Measurements from ENCODE around the gene CCM2L.

Gene CCM2L

DNA sequence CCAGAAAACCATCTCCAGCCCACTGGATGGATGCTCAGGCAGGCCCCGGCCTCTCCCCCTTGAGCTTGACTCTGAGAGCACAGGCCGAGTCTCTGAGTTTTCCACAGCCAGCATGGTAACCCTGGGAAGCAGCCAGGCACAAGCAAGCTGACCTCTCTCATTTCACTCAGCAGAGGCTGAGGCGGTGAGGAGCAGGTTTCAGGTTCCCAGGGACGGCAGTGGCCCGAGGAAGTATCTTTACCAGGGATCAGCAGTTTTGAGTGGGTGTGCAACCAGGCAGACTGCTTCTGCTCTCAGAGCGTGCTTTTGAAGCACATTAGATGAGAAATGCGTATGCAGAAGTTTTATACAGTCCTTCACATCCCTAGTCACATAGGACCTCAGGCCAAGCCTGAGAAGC, 54.4 kb downstream of the CCM2L start:
- H3K9ac ChIP-seq (ENCODE audit: insufficient read length), result no peak overlapping the region
- no peaks in the 10 kb centered on the region for H3K9me3 ChIP-seq (ENCODE audit: low read depth, low read length)
- no peak for DNase-seq (ENCODE audit: low read depth, low spot score)
- H3K4me3 ChIP-seq, result no peak overlapping the region
- H3K36me3 ChIP-seq (ENCODE audit: insufficient read depth, low read length), result no peaks in the 10 kb centered on the region
- H3K27ac ChIP-seq, result no peak overlapping the region
- no peak for TF ChIP-seq POLR2AphosphoS5 (IDR thresholded peaks at IDR 0.05; ENCODE audit: borderline replicate concordance, low read depth, low read length)
- TF ChIP-seq EZH2 (IDR thresholded peaks at IDR 0.05), result no peak
- no peak for TF ChIP-seq FOXP2 (optimal IDR thresholded peaks at IDR 0.05; ENCODE audit: control extremely low read depth, extremely low read length, insufficient read depth)

DNA sequence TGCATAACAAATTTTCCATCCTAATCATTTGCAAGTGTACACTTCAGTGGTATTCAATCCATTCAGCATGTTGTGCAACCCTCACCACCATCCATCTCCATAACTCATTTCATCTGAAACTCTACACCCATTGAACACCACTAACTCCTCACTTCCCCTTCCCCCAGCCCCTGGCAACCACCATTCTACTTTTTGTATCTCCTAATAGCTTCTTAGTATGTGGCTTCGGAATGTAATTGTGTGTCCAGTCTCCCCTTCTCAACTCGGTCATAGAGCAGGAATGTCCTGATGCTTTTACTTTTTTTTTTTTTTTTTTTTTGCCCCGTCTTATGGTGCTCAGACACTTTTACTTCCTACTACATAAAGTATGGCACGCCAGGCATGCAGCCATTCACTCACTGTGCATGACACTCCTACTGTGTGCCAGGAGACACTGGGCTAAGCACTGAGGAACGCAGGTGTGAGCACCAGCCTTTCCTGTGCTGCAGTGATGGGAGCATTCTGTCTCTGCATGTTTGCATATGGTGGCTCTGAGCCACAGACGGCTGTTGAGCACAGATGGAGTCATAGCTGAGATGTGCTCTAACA, 57.1 kb downstream of the CCM2L start:
- Histone ChIP-seq H3K4me3 (no peak overlapping the region), H3K9me3 (ENCODE audit: low read depth, low read length) (no peaks in the 10 kb centered on the region), H3K9ac (ENCODE audit: insufficient read length) (no peak overlapping the region), H3K36me3 (ENCODE audit: insufficient read depth, low read length) (no peaks in the 10 kb centered on the region), H3K27ac (no peak overlapping the region)
- no peak for TF ChIP-seq POLR2AphosphoS5 (IDR thresholded peaks at IDR 0.05; ENCODE audit: borderline replicate concordance, low read depth, low read length)
- TF ChIP-seq FOXP2 (optimal IDR thresholded peaks at IDR 0.05; ENCODE audit: control extremely low read depth, extremely low read length, insufficient read depth), result no peak
- TF ChIP-seq EZH2 (IDR thresholded peaks at IDR 0.05), result no peak
- DNase-seq (ENCODE audit: low read depth, low spot score), result no peak

DNA sequence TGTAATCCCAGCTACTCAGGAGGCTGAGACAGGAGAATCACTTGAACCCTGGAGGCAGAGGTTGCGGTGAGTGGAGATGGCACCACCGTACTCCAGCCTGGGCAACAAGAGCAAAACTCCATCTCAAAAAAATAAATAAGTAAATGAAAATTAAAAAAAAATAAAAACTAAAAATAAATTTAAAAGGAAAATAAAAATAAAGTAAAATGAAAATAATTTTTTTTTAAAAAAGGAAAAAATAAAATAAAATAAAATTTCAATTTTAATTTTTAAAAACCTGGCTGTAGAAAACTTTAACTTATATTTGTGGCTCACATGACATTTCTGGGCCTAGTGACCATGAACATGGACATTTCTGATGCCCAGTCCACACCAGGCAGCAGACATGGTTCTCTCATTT, 57.9 kb downstream of the CCM2L start:
- Histone ChIP-seq H3K9ac (ENCODE audit: insufficient read length) (no peak overlapping the region), H3K27ac (no peak overlapping the region), H3K36me3 (ENCODE audit: insufficient read depth, low read length) (no peaks in the 10 kb centered on the region), H3K4me3 (no peak overlapping the region), H3K9me3 (ENCODE audit: low read depth, low read length) (no peaks in the 10 kb centered on the region)
- no peak for DNase-seq (ENCODE audit: low read depth, low spot score)
- TF ChIP-seq POLR2AphosphoS5 (IDR thresholded peaks at IDR 0.05; ENCODE audit: borderline replicate concordance, low read depth, low read length) (no peak), EZH2 (IDR thresholded peaks at IDR 0.05) (no peak), FOXP2 (optimal IDR thresholded peaks at IDR 0.05; ENCODE audit: control extremely low read depth, extremely low read length, insufficient read depth) (no peak)

DNA sequence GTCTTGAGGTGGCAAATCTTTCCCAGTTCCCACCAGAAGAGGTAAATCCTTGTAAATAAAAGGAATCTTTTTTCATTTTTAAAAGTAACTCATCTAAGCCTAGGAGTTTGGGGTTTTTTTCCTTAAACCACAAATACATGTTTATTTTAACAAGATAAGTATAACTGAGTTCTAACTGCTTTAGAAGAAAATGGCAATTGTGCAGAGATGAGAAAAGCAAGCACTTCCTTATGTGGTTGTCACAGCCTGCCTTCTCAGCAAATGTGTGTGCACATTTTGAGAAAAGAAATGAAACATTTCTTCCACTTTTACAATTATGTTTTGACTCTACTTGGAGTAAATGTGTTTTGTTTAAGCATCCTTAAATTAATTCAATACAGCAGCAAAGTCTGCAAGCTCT, 59.5 kb downstream of the CCM2L start:
- Histone ChIP-seq H3K27ac (no peak overlapping the region), H3K9me3 (ENCODE audit: low read depth, low read length) (no peaks in the 10 kb centered on the region), H3K9ac (ENCODE audit: insufficient read length) (no peak overlapping the region), H3K36me3 (ENCODE audit: insufficient read depth, low read length) (no peaks in the 10 kb centered on the region), H3K4me3 (no peak overlapping the region)
- DNase-seq (ENCODE audit: low read depth, low spot score), result no peak
- TF ChIP-seq FOXP2 (optimal IDR thresholded peaks at IDR 0.05; ENCODE audit: control extremely low read depth, extremely low read length, insufficient read depth) (no peak), EZH2 (IDR thresholded peaks at IDR 0.05) (no peak), POLR2AphosphoS5 (IDR thresholded peaks at IDR 0.05; ENCODE audit: borderline replicate concordance, low read depth, low read length) (no peak)

DNA sequence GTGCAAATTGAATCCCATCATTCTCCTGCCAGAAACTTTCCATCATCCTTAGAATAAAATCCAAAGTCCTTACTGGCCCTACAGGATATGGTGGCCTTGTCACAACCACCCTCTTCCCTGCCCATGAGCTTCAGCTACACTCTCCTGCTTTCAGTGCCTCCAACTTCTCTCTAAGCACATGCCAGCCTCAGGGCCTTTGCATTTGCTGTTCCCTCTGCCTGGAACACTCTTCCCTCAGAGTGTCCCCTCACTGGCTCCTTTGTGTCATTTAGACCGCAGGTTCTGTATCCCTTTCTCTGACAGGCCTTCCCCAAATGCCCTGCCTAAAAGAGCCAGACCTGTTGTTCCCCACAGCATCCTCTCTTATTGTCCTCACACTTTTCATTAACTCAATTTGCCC, 60.0 kb downstream of the CCM2L start:
- no peak for DNase-seq (ENCODE audit: low read depth, low spot score)
- H3K9ac ChIP-seq (ENCODE audit: insufficient read length), result no peak overlapping the region
- H3K9me3 ChIP-seq (ENCODE audit: low read depth, low read length), result no peaks in the 10 kb centered on the region
- TF ChIP-seq EZH2 (IDR thresholded peaks at IDR 0.05) (no peak), FOXP2 (optimal IDR thresholded peaks at IDR 0.05; ENCODE audit: control extremely low read depth, extremely low read length, insufficient read depth) (no peak), POLR2AphosphoS5 (IDR thresholded peaks at IDR 0.05; ENCODE audit: borderline replicate concordance, low read depth, low read length) (no peak)
- no peak overlapping the region for H3K27ac ChIP-seq
- H3K4me3 ChIP-seq, result no peak overlapping the region
- H3K36me3 ChIP-seq (ENCODE audit: insufficient read depth, low read length), result no peaks in the 10 kb centered on the region

DNA sequence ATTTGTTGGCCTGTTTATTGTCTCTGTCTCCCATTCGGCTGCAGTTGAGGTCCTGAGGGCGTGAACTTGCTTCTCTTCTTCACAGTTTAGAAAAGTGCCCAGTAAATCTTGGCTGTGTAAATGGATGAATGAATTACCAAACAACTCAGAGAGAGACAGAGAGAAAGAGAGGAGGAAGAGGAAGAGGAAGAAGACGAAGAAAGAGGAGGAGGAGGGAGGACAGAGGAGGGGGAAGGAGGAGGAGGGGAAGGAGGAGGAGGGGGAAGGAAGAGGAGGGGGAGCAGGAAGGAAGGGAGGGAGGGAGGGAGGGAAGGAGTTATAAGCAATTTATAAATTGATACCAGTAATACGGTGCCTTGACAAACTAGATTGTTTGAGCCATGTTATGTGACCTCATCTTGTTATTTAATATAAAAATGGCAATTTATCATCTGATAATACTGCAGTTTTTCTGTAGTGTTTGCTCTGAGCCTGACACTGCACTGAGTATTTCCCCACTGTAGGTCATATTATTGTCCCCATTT, 60.5 kb downstream of the CCM2L start:
- no peak overlapping the region for H3K4me3 ChIP-seq
- no peak for TF ChIP-seq EZH2 (IDR thresholded peaks at IDR 0.05)
- no peak for TF ChIP-seq POLR2AphosphoS5 (IDR thresholded peaks at IDR 0.05; ENCODE audit: borderline replicate concordance, low read depth, low read length)
- no peak for TF ChIP-seq FOXP2 (optimal IDR thresholded peaks at IDR 0.05; ENCODE audit: control extremely low read depth, extremely low read length, insufficient read depth)
- no peak overlapping the region for H3K27ac ChIP-seq
- DNase-seq (ENCODE audit: low read depth, low spot score), result no peak
- no peaks in the 10 kb centered on the region for H3K9me3 ChIP-seq (ENCODE audit: low read depth, low read length)
- H3K36me3 ChIP-seq (ENCODE audit: insufficient read depth, low read length), result no peaks in the 10 kb centered on the region
- H3K9ac ChIP-seq (ENCODE audit: insufficient read length), result no peak overlapping the region

DNA sequence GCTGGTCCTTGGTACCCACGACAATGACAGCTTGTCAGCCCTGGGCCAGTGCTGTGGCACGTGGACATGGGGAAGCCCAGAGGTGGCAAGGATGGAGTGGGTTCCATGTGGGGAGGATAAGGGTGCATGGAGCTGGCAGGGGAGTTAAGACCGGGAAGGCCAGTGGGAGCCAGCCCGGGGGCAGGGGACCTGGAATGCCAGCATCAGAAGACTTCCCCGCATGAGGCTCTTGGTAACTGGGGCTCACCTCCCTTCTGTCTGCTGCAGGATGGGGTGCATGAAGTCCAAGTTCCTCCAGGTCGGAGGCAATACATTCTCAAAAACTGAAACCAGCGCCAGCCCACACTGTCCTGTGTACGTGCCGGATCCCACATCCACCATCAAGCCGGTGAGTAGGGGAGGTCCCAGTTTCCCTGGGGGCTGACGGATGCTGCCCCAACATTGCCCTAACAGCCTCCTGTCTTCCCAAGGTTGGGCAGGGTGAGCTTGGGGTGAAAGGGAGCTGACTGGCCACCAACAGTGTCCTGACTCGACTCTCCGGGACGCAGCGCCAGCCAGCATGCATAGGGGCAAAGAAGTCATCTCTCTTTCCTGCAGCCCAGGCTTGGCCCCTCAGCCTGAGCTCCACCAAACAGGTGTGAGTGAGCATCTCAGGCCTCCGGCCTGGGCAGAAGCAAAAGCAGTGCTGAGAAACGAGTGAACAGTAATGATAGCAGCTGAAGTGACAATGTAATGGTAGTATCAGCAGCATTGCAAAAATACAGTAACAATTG, 61.3 kb downstream of the CCM2L start:
- no peaks in the 10 kb centered on the region for H3K36me3 ChIP-seq (ENCODE audit: insufficient read depth, low read length)

DNA sequence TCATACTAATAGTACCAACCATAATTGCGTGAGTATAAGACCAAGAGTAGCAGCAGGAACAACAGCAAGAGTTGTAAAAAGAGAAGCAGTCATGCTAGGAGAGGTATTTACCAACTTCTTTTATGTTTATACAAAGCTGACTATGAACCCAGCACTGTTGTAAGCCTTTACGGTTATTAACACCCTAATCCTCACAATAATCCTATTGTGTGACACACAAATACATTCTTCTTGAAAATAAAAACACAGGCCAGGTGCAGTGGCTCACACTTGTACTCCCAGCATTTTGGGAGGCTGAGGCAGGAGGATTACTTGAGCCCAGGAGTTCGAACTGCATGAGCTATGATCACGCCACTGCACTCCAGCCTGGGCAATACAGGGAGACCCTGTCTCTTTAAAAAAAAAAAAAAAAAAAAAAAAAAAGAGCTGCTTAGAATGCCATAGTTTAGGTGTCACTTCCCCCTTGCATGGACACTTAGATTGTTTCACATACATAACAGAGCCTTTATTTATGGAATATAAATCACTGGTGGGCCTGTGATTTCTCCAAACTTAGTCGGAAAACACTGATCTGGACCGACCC, 62.0 kb downstream of the CCM2L start:
- H3K9me3 ChIP-seq (ENCODE audit: low read depth, low read length), result no peaks in the 10 kb centered on the region
- DNase-seq (ENCODE audit: low read depth, low spot score), result no peak
- H3K9ac ChIP-seq (ENCODE audit: insufficient read length), result no peak overlapping the region
- TF ChIP-seq EZH2 (IDR thresholded peaks at IDR 0.05), result no peak
- TF ChIP-seq FOXP2 (optimal IDR thresholded peaks at IDR 0.05; ENCODE audit: control extremely low read depth, extremely low read length, insufficient read depth), result no peak
- TF ChIP-seq POLR2AphosphoS5 (IDR thresholded peaks at IDR 0.05; ENCODE audit: borderline replicate concordance, low read depth, low read length), result no peak
- H3K27ac ChIP-seq, result no peak overlapping the region
- no peak overlapping the region for H3K4me3 ChIP-seq
- H3K36me3 ChIP-seq (ENCODE audit: insufficient read depth, low read length), result no peaks in the 10 kb centered on the region

More for the DNA sequence above, 61.3 kb downstream of the CCM2L start:
- H3K9ac ChIP-seq (ENCODE audit: insufficient read length), result no peak overlapping the region
- TF ChIP-seq FOXP2 (optimal IDR thresholded peaks at IDR 0.05; ENCODE audit: control extremely low read depth, extremely low read length, insufficient read depth) (no peak), POLR2AphosphoS5 (IDR thresholded peaks at IDR 0.05; ENCODE audit: borderline replicate concordance, low read depth, low read length) (no peak), EZH2 (IDR thresholded peaks at IDR 0.05) (no peak)
- no peak overlapping the region for H3K4me3 ChIP-seq
- no peaks in the 10 kb centered on the region for H3K9me3 ChIP-seq (ENCODE audit: low read depth, low read length)
- no peak for DNase-seq (ENCODE audit: low read depth, low spot score)
- no peak overlapping the region for H3K27ac ChIP-seq
